ENCODE measurements around the gene PHKG2.

- TF ChIP-seq, protein P1, sequence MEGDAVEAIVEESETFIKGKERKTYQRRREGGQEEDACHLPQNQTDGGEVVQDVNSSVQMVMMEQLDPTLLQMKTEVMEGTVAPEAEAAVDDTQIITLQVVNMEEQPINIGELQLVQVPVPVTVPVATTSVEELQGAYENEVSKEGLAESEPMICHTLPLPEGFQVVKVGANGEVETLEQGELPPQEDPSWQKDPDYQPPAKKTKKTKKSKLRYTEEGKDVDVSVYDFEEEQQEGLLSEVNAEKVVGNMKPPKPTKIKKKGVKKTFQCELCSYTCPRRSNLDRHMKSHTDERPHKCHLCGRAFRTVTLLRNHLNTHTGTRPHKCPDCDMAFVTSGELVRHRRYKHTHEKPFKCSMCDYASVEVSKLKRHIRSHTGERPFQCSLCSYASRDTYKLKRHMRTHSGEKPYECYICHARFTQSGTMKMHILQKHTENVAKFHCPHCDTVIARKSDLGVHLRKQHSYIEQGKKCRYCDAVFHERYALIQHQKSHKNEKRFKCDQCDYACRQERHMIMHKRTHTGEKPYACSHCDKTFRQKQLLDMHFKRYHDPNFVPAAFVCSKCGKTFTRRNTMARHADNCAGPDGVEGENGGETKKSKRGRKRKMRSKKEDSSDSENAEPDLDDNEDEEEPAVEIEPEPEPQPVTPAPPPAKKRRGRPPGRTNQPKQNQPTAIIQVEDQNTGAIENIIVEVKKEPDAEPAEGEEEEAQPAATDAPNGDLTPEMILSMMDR (IDR thresholded peaks at IDR 0.05; ENCODE audit: low read depth, low read length), result no peak
- TF ChIP-seq EZH2phosphoT487 (IDR thresholded peaks at IDR 0.05; ENCODE audit: low read depth), result no peak
These were observed 7.9 kb downstream of the PHKG2 start for GRCh38 chr16:30755955-30756780.
